Middle frontal gyrus (tissue), 1 donor: Measurements from ENCODE around the gene BHLHA15.
A peak's percentile ranks its signal among the peaks of the same experiment; 100 is the strongest.

Source experiments
- DNase-seq: peaks from one replicate; pipeline ENCODE4 v3.0.0-alpha.2; 2015; ENCODE audit warnings: low spot score; ENCODE audit errors: extremely low spot score

The BHLHA15 gene

GRCh38 chr7:98240961-98241673, 29.9 kb downstream of the BHLHA15 start:
- DNase-seq: no peak

- DNase-seq: no peak
Observed at GRCh38 chr7:98241674-98242241, 30.5 kb downstream of the BHLHA15 start.

GRCh38 chr7:98242342-98242741, 31.1 kb downstream of the BHLHA15 start:
- DNase-seq: no peak

- no peak for DNase-seq
Observed at GRCh38 chr7:98242934-98243333, 31.7 kb downstream of the BHLHA15 start.

GRCh38 chr7:98244871-98245270, 33.6 kb downstream of the BHLHA15 start:
- no peak for DNase-seq

- DNase-seq: no peak
Observed at GRCh38 chr7:98248156-98248555, 36.9 kb downstream of the BHLHA15 start.

GRCh38 chr7:98249106-98249505, 37.9 kb downstream of the BHLHA15 start:
- DNase-seq: no peak

- no peak for DNase-seq
Observed at GRCh38 chr7:98250789-98251188, 39.5 kb downstream of the BHLHA15 start.

- no peak for DNase-seq
Observed at GRCh38 chr7:98251231-98251600, 40.0 kb downstream of the BHLHA15 start.

GRCh38 chr7:98251601-98252424, 40.6 kb downstream of the BHLHA15 start, which contains the start of gene TECPR1:
TSS of gene TECPR1 (minus strand) at chr7:98252232. CDS start at chr7:98246146, 6,086 bp downstream.
- DNase-seq: peak; percentile 93

GRCh38 chr7:98252425-98253054, 41.3 kb downstream of the BHLHA15 start:
- no peak for DNase-seq

- no peak for DNase-seq
Observed at GRCh38 chr7:98254516-98254915, 43.3 kb downstream of the BHLHA15 start.

- no peak for DNase-seq
Observed at GRCh38 chr7:98254951-98255610, 43.8 kb downstream of the BHLHA15 start.

GRCh38 chr7:98256431-98256830, 45.2 kb downstream of the BHLHA15 start:
- no peak for DNase-seq

GRCh38 chr7:98257701-98258100, 46.5 kb downstream of the BHLHA15 start:
- no peak for DNase-seq
